Right renal cortex interstitium (tissue), 3 donors: ENCODE data around the gene CAPN5. TPM values are rescaled to one million over a fixed set of nuclear protein-coding genes. Genes with fewer than 3 reads are reported as not detected.
"Not testable (repeated sequence)": the region's sequence is repeated elsewhere in the genome, so short reads cannot be mapped to it uniquely, and the experiment has no call there.

Source experiments
- DNase-seq, 3 donors: peaks; one replicate each; pipeline ENCODE4 v3.0.0-alpha.2; 2013; ENCODE audit warnings: low read depth in 3 of 3, low spot score in 2 of 3
- polyA plus RNA-seq, 3 donors: library from polyadenylated mRNA; unstranded; fragments of 120-200 nt; gene quantifications; one replicate each; pipeline ENCODE4 v1.2.1, GENCODE V29; 2013; ENCODE audit not compliant: insufficient read length in 3 of 3

CAPN5 gene
- polyA plus RNA-seq, 3 donors = 20.7 to 24.5 (median 21.2) TPM

DNA sequence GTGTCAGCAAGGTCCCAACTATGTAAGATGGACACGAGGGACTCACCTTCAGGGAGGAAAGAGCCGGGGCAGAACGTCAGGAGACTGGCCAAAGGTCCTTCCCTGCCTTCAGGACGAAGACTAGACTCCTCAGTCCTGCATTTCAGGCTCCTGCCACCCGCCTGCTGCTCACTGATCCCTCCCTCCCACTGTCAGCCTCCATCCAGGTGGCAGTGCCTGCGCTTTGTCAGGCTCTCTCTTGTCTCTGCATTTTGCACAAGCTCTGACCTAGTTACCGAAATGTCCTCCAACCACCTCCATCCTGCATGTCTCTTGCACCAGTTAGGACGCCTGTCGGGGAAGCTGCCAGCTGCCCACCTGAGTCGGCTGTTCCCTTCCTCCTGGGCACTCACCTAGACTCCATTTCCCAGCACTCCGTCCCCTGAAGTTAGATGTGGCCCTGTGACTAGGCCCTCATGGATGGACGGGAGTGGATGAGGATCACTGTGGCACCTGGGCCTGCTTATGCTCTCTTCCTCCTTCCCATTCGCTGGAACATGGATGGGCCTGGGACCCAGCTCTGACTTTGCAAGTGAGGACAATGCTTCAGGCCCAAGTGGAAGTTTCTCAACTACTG is 24.6 kb upstream of the CAPN5 start:
- DNase-seq = no peak

DNA sequence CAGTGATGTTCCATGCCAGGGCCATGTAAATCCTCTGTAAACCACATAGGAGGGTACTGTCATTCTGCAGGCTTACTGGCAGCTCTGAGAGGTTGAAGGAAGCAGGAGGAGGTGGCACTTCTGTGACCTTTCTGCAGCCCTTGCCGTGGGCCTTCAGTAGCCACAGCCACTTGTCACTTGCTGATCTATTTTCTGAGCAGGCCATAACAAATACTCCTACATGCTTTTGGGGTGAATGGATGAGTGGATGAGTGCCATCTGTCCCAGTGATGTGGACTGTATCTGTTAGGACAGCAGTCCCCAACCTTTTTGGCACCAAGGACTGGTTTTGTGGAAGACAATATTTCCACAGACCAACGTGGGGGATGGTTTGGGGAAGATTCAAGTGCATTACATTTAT is 22.4 kb upstream of the CAPN5 start:
- no peak for DNase-seq

DNA sequence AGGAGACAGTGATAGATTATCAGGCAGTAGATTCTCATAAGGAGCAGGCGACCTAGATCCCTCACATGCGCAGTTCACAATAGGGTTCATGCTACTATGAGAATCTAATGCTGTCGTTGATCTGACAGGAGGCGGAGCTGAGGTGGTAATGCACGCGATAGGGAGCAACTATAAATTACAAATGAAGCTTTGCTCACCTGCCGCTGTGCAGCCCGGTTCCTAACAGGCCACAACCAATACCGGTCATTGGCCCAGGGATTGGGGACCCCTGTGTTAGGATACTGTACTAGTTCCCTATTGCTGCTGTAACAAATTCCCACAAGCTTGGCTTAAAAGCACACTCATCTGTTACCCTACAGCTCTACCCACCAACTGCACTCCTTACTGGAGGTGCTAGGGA is 21.9 kb upstream of the CAPN5 start:
- DNase-seq = no peak

DNA sequence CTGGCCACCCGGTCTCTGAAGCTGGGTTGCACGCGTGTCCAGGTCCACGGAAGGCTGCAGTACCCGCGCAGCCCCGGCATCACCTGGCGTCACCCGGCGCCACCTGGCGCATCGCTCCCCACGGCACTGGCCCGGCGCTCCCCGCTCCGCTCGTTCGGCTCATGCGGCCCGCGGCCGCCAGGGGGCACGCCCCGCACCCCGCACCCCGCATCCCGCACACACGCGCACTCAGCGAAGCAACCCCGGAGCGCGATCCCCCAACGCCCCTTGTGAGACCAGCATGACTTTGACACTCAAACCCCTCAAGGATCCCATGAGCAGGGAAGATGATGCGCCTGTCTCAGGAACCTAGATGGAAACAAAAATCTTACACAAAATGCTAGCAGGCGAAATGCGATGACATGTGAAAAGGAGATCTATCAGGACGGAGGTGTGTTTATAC is 20.7 kb upstream of the CAPN5 start:
- no peak for DNase-seq

DNA sequence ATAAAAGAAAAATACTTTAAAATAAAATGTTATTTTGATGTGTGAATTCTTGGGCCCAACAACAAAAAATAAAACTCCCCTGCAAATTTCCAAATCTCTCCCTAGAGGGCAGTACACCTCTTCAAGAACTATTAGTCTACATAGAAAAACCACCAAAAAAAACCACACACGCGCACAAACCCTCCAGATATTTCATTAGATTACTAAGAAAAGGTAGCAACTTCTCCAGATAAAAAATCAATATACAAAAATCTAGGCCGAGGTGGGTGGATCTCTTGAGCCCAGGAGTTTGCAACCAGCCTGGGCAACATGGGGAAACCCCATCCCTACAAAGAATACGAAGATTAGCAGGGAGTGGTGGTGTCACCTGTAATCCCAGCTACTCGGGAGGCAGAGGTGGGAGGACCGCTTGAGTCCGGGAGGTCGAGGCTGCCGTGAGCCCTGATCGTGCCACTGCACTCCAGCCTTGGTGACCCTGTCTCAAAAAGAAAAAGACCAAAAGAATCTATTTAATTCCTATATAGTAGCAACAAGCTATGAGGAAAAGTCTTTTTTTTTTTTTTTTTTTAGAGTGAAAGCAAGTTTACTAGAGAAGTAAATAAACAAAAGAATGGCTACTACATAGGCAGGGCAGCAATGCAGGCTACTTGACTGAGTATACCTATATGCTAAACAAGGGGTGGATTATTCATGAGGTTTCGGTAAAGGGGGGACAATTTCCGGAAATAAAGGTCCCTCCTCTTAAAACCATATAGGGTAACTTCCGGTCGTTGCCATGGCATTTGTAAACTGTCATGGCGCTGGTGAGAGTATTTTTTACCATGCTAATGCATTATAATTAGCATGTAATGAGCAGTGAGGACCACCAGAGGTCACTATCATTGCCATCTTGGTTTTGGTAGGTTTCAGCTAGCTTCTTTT is 19.5 kb upstream of the CAPN5 start:
- peak; percentile 84 to 89 (median 88) for DNase-seq

DNA sequence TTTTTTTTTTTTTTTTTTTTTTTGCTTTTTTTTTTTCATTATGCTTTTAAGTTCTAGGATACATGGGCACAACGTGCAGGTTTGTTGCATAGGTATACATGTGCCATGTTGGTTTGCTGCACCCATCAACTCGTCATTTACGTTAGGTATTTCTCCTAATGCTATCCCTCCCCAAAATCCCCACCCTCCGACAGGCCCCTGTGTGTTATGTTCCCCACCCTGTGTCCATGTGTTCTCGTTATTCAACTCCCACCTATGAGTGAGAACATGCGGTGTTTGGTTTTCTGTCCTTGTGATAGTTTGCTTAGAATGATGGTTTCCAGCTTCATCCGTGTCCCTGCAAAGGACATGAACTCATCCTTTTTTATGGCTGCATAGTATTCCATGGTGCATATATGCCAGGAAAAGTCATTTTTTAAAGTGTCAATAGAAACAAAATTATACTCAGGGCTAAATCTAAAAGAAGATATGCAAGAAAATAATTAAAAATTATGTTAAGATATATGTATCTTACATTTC is 18.8 kb upstream of the CAPN5 start:
- DNase-seq = not testable (repeated sequence)

DNA sequence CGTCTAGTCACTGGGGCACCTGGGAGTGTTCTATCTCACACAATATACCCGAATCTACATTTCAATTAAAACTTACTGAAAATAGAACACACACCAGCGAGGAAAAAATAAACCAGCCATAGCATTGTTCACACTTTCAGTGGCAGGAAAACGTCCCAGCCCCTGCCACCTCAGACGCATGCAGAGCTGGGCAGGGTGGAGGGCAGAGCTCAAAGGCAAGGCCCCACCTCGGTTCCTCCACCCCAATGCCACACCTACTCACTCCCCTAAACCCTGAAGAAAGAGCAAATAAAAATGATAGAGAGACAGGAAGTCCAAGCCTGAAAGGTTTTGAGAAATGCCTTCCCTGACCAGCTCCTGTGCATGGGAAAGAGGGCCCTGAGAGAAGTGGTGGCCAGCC is 17.7 kb upstream of the CAPN5 start:
- DNase-seq = no peak

DNA sequence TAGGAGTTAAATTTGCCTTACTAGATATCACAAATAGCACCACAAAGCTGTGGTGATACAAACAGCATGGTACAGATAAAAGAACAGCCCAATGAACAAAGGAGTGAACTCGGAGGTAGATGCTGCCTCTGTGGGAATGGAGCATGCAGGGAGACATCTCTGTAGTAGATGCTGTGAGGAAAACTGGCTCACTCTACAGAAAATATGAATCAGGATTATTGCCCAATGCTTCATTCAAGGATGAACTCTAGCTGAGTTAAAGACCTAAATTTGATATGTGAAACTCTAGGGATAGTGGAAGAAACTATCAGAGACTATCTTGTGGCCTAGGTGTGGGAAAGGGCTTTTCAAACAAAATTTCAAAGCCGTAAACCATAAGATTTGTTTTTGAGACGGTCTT is 15.3 kb upstream of the CAPN5 start:
- no peak for DNase-seq

DNA sequence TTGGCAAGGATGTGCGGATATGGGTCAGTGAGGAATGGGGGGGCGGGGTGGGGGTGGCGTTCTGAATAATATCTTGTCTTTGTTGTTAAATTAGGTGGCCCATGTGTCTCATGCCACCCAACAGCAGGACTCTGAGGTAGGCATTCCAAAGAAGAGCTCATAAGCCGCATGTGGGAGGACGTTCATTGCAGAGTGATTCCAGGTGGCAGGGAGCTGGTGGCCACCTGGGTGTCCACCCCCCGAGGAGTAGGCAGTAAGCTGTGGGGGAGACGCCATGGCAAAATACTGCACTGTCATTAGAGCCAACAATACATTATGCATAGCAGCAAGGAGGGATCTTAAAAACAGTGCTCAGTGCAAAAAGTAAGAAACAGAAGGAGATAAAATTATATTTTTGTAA is 14.3 kb upstream of the CAPN5 start:
- no peak for DNase-seq

DNA sequence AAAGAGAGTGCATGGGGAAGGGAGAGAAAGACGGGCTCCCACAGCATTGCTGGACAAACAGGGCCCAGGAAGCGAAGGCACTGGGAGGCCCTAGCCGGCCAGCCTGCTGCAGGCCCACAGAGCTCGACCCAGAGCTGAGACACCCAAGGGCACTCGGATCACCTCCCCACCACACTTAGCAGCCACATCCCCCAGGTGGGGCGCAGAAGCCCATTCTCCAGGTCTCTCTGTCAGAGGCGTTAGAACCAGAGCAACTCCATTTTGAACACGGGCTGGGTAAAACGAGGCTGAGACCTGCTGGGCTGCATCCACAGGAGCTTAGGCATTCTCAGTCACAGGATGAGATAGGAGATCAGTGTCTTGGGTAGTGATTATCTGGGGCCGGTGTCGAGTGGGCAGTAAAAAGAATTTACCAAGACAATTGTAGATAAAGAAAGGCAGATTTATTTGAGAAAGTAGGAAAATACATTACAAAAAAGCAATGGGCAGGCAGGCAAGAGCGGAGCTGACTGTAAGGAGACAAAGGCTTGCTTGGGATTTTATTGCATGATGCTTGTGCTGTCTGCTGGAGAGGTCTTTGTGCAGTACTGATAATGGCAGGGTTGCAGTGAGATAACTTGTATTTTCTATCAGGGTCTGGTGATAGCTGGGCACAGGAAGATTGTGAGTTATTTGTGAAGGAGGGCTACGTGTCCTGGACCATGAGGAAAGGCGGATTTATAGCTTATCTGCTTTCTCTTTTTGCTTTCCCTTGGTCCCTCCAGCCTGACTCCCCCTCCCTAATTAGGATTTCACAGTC is 13.4 kb upstream of the CAPN5 start:
- no peak for DNase-seq

DNA sequence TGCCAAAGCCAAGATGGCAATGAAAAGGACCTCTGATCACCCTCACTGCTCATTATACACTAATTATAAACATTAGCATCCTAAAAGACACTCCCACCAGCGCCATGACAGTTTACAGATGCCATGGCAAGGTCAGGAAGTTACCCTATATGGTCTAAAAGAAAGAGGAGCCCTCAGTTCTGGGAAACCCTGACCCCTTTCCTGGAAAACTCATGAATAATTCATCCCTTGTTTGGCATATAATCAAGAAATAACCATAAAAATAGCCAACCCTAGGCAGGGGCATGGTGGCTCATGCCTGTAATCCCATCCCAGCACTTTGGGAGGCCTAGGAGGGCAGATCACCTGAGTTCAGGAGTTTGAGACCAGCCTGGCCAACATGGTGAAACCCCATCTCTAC is 12.7 kb upstream of the CAPN5 start:
- DNase-seq = no peak

DNA sequence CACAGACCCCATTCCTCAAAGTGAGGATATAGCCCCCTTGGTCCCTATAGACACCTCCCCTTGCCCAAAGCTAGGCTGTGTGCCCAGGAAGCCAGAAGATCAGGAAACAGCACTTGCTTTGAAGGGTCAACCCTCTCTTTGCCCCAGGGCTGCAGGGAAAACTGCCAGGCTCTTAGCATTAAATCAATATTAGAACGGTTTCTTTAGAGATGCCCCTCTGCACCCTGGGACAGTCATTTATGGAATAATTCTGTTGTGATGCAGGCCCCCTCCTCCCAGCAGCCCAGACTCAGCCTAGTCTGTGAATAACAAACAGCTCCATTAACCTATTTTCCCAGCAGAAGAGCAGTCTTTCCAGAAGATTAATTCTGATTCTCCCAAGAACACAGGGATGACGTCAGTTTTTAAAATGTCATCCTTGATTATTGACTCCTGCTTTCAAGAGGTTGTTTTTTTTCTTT is 11.6 kb upstream of the CAPN5 start:
- DNase-seq = no peak

DNA sequence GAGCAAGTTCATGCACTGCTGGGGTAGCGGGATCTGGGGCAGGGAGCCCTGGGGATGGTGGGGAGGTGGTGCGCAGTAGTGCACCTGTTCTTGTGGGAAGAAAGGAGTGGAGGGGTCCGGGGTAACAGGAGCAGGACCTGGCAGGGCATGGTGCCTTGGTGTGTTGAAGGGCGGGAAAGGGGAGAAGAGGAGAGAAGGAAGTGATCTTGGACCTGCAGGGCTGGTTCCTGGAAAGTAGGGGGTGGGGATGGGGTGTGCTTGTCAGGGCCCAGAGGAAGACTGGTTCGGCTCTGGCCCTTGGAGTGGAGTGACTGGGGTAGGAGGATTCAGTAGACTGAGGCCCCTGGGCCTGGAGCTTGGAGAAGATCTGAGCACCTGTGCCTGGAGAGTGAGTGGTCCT is 10.9 kb upstream of the CAPN5 start:
- no peak for DNase-seq

DNA sequence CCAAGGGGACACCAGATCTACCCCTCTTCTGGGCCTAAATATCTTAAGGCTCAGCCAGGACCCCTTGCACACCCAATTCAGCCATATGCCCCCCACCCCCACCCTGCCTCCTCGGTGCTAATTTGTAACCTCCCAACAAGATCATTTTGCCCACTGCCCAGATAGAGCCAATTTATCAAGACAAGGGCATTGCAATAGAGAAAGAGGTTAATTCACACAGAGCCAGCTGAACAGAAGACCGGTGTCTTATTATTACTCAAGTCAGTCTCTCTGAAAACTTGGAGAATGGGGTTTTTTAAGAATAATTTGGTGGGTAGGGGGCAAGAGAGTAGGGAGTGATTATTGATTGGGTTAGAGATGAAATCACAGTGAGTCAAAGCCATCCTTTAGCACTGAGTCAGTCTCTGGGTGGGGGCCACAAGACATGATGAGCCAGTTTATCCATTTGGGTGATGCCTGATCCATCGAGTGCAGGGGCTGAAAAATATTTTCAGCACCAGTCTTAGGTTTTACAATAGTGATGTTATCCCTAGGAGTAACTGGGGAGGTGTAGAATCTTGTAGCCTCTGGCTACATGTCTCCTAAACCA is 9.9 kb upstream of the CAPN5 start:
- DNase-seq = no peak

DNA sequence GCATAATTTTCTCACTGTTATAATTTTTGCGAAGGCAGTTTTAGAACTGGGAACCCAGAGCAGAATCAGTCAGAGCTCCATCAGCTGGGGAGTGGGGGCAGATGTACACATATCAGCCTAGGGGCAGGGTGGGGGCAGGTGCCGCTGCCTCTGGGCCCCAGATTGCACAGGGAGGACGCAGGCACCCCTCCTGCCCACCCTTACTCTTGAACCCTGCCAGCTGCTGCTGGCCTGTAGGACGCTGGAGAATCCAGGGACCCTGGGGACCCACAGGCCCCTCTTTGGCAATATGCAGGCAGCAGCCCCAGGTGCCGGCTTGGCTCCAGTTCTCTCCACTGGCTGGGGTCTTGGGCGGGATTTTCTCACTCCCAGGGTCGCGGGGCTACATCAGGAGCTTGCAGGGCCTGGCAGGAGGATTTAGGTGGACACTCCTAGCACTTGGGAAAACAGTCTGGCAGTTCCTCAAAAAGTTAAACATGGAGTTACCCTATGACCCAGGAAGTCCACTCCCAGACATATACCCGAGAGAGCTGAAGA is 8.8 kb upstream of the CAPN5 start:
- DNase-seq = no peak

DNA sequence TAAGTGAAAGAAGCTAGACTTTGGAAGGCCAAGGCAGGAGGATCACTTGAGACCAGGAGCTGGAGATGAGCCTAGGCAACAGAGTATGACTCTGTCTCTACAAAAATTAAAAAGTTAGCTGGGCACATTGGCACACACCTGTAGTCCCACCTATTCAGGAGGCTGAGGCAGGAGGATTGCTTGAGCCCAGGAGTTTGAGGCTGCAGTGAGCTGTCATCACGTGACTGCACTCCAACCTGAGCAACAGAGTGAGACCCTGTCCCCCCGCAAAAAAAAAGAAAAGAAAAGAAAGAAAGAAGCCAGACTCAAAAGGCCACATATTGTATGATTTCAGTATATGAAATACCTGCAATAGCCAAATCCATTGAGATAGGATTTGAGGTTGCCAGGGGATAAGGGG is 7.9 kb upstream of the CAPN5 start:
- no peak for DNase-seq

DNA sequence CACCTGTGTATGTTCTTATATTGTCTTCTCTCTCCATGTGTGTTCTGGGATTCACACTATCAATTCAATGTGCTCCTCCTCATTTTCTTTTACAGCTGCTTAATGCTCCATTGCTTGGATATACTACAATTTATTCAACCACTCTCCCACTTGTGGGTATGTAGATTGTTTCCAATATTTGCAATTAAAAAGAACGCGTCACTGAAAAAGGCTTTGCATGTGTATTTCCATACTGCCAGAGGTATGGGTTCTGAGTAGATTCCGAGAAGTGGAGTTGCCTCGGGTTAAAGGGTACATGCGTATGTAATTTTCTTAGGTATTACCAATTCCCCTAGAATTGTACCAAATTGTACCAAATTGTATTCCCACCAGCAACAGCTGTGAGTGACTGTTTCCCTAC is 7.0 kb upstream of the CAPN5 start:
- DNase-seq = no peak

DNA sequence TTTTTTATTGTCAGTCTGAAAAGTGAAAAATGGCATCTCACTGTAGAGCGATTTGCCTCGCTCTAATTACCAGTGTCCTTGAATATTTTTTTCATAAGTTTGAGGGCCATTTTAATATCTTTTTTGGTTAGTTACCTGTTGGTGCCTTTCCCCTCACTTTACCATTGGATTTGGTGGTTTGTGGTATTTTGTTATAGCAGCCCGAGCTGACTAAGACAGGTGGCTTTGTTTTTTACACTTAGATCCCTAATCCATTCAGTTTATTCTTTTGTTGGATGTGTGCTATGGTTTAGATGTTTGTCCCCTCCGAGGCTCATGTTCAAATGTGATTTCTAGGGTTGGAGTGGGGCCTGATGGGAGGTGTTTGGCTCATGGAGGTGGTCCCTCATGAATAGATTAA is 6.5 kb upstream of the CAPN5 start:
- DNase-seq = no peak

DNA sequence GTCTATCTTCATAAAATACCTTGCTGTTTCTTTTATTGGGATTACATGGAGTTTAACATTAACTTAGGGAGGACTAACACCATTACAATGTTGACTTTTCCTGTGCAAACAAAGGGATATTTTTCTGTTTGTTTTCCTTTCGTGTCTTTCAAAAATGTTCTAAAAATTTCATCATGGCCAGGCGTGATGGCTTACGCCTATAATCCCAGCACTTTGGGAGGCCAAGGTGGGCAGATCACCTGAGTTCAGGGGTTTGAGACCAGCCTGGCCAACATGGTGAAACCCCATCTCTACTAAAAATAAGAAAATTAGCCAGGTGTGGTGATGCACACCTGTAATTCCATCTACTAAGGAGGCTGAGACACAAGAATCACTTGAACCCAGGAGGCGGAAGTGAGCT is 5.5 kb upstream of the CAPN5 start:
- DNase-seq = not testable (repeated sequence)

DNA sequence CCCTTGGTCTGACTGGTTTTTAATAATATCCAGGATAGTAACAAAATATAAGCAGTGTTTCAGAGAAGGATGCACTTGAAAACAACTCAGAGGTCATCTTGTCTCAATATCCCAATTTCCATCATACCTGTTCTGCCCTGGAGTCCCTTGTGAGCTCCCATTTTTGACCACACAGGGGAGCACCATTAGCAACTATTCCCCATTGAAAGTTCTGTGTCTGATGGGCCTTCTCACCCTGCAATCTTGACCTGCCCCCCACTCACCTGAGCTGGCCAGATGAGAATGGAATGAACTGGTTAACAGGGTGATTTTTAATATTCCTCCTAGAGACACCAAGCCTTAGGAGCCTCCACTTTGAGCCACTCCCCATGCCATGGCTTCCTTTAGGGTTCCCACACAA is 3.8 kb upstream of the CAPN5 start:
- DNase-seq = no peak
